A549 (cell line): ENCODE measurements around the gene OPA1.

ENCODE experiments used
- CEBPB ChIP-seq, 2 experiments: fragments of >200 bp in 1 of 2; sonication (Bioruptor Twin) in 1 of 2; formaldehyde crosslinking in 1 of 2; IDR thresholded peaks; 2 replicates each; pipeline ENCODE4 v1.6.1; 2012 to 2016
- CTCF ChIP-seq: fragments of >200 bp; sonication (Bioruptor Twin); formaldehyde crosslinking; IDR thresholded peaks from 3 replicates; pipeline ENCODE4 v1.5.1; 2016
- EP300 ChIP-seq, 2 experiments: fragments of >200 bp; sonication (Bioruptor Twin); formaldehyde crosslinking; IDR thresholded peaks; 2 replicates in 1 of 2; 3 replicates in 1 of 2; pipeline ENCODE4 v1.6.1; 2016 to 2017
- ESRRA ChIP-seq: fragments of 150-350 bp; IDR thresholded peaks from 2 replicates; pipeline ENCODE4 v1.6.1; 2014; ENCODE audit warnings: mild to moderate bottlenecking, low read length, borderline replicate concordance
- FOSL2 ChIP-seq, 2 experiments: fragments of 450-650 bp in 1 of 2; fragments of >200 bp in 1 of 2; sonication (Bioruptor Twin) in 1 of 2; formaldehyde crosslinking; IDR thresholded peaks; 2 replicates each; pipeline versions ENCODE4 v1.5.0 to v1.6.1; 2016 to 2020; ENCODE audit warnings: mild to moderate bottlenecking in 1 of 2, moderate library complexity in 1 of 2
- KDM1A ChIP-seq: fragments of 200-600 bp; sonication (generic); IDR thresholded peaks from 2 replicates; pipeline ENCODE4 v1.6.1; 2016; ENCODE audit warnings: low read depth, mild to moderate bottlenecking
- MAZ ChIP-seq: fragments of 150-350 bp; IDR thresholded peaks from 2 replicates; pipeline ENCODE4 v1.6.1; 2014; ENCODE audit warnings: antibody characterized with exemption, low read depth, low read length, borderline replicate concordance
- MYC ChIP-seq: IDR thresholded peaks from 2 replicates; pipeline ENCODE4 v1.6.1; 2012; ENCODE audit warnings: mild to moderate bottlenecking, inconsistent platforms, low read length, improper control_type of control experiment, borderline replicate concordance
- PHF8 ChIP-seq: fragments of 200-600 bp; sonication (generic); IDR thresholded peaks from 2 replicates; pipeline ENCODE4 v1.6.1; 2016; ENCODE audit warnings: low read depth, mild to moderate bottlenecking, antibody characterized with exemption, moderate library complexity, borderline replicate concordance
- POLR2A ChIP-seq: IDR thresholded peaks from 2 replicates; pipeline ENCODE4 v1.6.1; 2012; ENCODE audit warnings: mild to moderate bottlenecking, low read length
- RAD21 ChIP-seq, 2 experiments: fragments of >200 bp in 1 of 2; sonication (Bioruptor Twin) in 1 of 2; formaldehyde crosslinking in 1 of 2; IDR thresholded peaks in 1 of 2; conservative IDR thresholded peaks in 1 of 2; 2 replicates in 1 of 2; 3 replicates in 1 of 2; pipeline ENCODE4 v1.6.1; 2012 to 2018; ENCODE audit warnings: inconsistent platforms in 1 of 2
- RFX5 ChIP-seq: fragments of 450-650 bp; IDR thresholded peaks from 2 replicates; pipeline ENCODE4 v1.7.1; 2014; ENCODE audit warnings: antibody characterized with exemption, mild to moderate bottlenecking, moderate library complexity

GRCh38 chr3:193620650-193621049 is 27.6 kb downstream of the OPA1 start:
- TF ChIP-seq EP300 (IDR thresholded peaks at IDR 0.05) (no peak), KDM1A (no peak), CTCF (no peak), MAZ (no peak), RAD21 (conservative IDR thresholded peaks at IDR 0.05 in 1 of 2, IDR thresholded peaks at IDR 0.05 in 1 of 2) (no peak), PHF8 (no peak), RFX5 (no peak), CEBPB (IDR thresholded peaks at IDR 0.05) (no peak), FOSL2 (IDR thresholded peaks at IDR 0.05) (no peak), FOSL2 (CRISPR knock-in tag; IDR thresholded peaks at IDR 0.05) (peak; percentile 44), POLR2A (no peak), ESRRA (no peak), MYC (no peak)
